AG09319 (cell line): ENCODE results near the gene TUBA4B.

Source experiments
- DNase-seq: peaks from one replicate; pipeline ENCODE4 v3.0.0-alpha.2; 2010; ENCODE audit warnings: low read depth; ENCODE audit errors: extremely low read depth
- CTCF ChIP-seq: IDR thresholded peaks from 2 replicates; pipeline ENCODE4 v1.5.1; 2011; ENCODE audit warnings: low read depth, mild to moderate bottlenecking, inconsistent platforms, low read length, moderate library complexity

TUBA4B gene

GRCh38 chr2:219266232-219266631 is 13.2 kb downstream of the TUBA4B start:
- no peak for TF ChIP-seq CTCF

GRCh38 chr2:219266886-219267285 is 13.8 kb downstream of the TUBA4B start:
- DNase-seq: no peak
- no peak for TF ChIP-seq CTCF

More at GRCh38 chr2:219266232-219266631, 13.2 kb downstream of the TUBA4B start:
- no peak for DNase-seq

GRCh38 chr2:219268294-219268693 is 15.3 kb downstream of the TUBA4B start:
- TF ChIP-seq CTCF: no peak
- no peak for DNase-seq

- DNase-seq: no peak
- TF ChIP-seq CTCF: no peak
Measured at GRCh38 chr2:219269362-219270054, 16.5 kb downstream of the TUBA4B start.

GRCh38 chr2:219270055-219270372 is 17.0 kb downstream of the TUBA4B start:
- no peak for TF ChIP-seq CTCF
- no peak for DNase-seq

GRCh38 chr2:219271021-219271420 is 18.0 kb downstream of the TUBA4B start:
- TF ChIP-seq CTCF: no peak
- no peak for DNase-seq

- DNase-seq: no peak
- no peak for TF ChIP-seq CTCF
Measured at GRCh38 chr2:219272356-219272755, 19.3 kb downstream of the TUBA4B start.
